GM21360 (cell line): ENCODE measurements around the gene ACKR2.

ENCODE experiments used
- ATAC-seq: cut with Tn5 transposase; IDR thresholded peaks from one replicate; pipeline ENCODE4 v1.9.1; 2021; ENCODE audit warnings: mild to moderate bottlenecking, moderate library complexity; ENCODE audit not compliant: unreplicated experiment

The ACKR2 gene

DNA sequence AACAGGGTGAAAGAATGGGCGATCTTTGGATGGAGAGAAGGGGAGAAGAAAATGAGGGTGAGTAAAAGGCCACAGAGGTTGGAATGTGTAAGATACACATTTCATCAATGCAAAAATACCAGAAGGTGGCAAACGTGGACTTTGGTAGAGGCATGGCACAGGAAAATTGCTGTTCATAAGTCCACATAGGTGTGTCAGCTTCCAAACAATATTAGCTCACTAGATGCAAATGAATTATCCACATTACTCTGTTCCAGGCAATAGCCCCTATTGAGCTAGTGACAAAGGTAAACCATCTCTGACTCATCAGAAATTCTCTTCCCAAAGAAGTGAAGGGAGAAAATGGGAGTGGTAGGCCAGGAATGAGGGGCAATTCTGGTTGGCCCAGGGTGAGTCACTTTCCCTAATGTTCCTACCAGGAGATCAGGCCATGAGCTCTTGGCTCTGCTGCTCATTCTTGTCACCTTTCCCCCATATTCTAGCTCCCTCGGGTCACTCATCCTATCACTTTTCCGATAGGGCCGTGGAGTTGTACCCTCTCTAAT lies 19.9 kb downstream of the ACKR2 start:
- ATAC-seq, result no peak

DNA sequence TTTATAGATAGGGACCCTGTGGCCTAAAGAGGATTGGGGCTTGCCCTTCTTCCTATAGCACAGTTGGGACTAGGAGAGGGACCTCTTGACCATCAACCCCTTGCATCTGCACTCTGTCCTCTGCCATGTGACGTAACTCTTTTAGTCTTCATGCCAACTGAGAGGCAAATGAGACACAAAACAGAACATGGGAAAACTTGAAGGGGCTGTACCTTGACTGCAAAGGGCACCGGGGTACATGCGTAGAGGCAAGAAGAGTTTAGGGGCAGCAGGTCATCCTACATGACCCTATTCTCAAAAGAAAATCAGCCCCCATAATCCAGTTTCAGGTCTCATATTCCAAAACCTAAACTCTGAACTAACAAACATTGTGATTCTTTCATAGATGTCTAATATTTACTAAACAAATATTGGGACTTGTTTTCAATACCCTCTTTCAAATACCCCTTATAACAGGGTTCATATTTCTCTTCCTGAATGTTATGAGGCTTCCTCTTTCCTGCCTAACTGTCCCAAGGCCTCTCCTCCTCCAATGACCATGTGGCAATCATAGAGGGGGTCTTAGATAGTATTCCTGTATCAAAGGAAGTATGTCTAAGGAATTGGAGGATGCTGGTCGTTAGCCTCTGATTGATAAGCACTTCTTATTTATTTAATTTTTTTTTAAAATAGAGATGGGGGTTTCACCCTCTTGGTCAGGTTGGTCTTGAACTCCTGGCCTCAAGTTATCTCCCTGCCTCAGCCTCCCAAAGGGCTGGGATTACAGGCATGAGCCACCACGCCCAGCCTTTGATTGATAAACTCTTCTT lies 20.6 kb downstream of the ACKR2 start:
- no peak for ATAC-seq

DNA sequence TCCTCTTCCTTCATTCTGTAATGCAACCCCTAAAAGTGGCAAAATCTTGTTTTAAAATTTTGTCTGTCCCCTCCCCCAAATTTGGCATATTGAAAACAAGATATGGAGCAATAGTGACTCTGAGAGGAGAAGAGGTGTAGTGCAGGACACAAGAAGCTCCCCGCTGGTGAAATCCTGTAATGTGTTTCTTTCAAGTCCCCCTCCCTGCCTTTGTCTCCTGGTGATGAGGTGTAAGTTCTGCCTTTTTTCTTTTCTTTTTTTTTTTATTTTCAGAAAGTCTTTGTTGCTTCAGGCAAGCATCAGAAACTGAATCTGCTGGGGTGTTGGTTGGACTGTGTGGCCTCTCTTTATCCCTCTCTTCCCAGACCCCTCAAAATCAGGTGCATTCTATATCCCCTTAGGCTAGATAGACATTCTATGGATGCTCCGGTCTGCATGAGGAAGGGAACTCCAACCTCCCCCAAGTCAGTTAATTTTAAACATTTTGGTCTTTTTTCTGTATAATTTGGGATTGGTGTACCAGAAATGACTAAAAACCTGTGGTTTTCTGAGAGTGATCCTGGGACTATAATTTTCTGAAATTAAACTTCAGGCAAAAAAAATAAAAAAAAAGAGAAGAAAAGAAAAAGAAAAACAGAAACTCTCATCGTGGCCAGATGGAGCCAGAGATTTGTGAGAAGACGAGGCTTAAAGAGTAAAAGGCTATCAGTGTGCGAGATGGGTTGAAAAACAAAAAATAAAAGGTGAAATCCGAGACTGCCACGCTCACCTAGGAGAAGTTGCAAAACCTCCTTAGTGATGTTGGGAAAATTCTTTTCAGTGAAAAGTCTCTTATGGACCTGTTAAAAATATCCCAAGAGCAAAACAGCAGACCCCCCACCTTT lies 21.4 kb downstream of the ACKR2 start:
- ATAC-seq, result no peak

DNA sequence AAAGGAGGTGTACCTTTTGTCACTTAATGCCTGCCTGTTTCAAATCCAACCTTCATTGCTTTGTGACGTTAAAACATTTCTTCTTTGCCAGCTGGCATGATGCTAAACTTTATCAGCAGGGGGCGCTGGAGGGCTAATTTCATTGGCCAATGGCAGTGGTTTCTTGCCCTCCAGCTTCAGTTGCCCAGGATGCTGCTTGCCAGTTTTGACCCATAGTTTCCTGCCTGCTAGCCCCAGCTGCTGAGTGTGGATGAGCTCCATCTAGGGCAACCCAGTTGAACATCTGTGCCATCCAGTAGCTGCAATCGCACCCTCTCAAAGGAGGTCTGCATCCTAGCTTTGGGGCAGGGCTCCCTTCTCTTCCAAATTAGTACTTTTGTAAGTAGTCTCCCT lies 22.1 kb downstream of the ACKR2 start:
- no peak for ATAC-seq

DNA sequence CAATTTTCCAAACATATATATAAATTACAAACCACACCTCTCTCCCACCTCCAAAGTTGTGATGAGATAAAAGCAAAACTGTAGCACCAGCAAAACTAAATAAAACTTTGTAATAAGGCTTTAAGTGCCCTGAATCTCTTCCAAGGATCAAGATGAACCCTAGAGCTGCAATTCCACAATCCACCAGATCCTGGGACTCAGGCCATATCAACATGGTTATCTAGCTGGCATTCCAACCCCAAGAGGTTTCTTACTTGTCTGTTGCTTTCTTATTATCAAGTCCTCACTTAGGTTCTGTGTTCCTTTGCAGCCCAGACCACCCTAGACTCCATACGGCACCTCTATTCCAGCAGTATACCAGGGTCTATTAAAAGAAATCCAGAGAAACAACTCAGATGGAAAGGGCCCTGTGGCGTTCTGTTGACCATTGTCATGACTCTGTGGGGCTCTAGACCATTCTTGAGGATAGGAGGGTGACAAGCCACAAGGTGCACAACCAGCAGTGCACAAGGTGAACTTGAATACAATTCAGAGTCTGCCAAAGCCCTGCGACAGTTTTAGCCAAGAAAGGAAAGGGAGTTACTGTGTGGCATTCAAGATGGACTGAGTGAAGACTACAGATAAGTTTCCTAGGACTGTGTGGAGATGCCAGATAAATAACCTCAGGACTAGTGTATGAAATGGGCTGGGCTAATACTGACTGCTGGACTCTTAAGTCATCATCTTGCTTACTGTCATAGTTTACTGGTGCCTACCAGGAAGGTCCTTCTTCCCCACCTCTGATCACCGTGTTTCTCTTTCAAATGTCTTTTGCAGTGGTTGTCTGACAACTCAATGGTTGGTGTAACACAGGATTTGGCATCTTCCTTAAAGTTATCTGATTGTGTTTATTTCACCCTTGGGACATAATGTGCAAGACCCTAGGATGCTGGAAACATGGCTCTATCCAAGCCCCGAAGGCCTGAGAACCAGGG lies 27.2 kb downstream of the ACKR2 start:
- ATAC-seq, result no peak

DNA sequence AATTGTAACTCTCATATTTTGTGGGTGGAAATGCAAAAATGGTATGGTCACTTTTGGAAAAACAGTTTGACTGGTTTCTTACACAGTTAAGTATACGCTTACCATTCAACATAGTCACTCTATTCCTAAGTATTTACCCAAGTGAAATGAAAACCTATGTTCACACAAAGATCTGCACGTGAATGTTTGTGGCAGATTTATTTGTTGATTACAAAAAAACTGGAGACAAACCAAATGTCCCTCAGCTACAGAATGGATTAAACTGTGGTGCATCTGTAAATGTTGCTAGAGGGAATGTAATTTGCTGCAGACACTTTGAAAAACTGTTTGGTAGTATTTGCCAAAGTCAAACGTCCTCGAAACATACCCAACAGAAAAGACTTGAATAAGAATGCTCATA lies 29.3 kb downstream of the ACKR2 start:
- ATAC-seq, result no peak

DNA sequence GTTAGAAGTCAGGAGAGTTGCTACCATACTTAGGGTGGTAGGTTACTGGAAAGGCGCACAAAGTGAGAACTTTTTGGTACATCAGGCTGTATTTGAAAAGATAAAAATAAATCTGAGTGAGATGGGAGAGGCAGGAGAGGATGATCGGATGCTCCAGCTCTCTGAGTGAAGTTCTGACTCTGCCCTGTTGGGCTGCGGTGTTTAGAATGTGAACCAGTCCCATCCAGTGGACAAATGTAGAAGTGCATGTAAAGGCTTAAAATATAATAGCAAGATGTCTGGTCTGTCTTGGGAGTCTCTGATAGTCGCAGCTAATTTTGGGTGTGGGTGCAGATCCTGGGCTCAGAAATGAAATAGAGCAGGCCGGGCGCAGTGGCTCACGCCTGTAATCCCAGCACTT lies 30.4 kb downstream of the ACKR2 start:
- peak; percentile 91 for ATAC-seq

DNA sequence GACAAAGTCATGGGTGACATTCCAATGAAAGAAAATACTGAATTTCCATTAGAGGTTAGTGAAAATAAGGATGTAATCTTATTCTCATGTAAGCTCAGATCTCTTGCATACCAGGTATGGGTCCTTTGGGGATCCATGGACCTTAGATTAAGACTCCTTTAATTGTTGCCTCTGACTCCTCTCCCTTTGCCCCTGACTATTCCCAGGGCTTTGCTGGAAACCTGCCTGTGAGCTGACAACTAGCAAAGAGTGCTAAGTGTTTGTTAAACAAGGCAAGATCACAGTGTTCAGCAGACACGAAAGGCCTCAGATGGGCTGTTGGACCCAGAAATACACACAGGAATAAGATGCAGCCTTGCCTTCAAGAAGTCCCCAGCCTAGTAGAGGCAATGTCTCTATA lies 32.1 kb downstream of the ACKR2 start:
- no peak for ATAC-seq

DNA sequence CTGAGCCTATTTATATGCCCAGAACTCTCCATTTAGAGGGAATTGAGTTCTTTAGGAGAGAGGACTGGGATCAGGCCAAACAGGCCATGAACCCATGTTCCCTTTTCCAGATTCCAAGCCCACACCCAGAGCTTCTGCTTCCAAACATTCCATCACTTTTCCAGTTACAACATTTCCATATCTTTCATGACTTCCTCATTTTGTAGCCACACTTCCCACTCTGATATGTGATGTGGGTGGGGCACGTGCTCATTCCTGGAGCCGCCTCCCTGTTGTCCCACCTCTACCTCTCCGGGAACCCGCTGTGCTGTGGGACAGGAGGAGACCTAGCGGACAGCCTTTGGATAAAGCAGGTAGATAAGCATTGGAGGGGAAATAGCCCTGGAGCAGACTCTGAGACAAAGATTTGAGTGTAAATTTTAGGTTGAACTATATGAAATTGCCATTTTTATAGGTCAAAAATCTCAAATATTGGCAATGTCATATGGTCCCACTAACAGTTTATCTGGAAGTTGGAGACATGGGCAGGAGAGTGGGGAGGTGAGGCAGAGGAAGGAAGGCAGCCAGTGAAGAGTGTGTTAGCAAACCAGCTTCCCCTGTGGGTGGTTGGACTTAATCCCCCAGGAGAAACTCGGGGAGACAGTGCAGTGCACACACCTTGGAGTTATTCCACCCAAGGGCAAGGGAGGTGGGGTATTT lies 34.6 kb downstream of the ACKR2 start:
- ATAC-seq, result no peak

DNA sequence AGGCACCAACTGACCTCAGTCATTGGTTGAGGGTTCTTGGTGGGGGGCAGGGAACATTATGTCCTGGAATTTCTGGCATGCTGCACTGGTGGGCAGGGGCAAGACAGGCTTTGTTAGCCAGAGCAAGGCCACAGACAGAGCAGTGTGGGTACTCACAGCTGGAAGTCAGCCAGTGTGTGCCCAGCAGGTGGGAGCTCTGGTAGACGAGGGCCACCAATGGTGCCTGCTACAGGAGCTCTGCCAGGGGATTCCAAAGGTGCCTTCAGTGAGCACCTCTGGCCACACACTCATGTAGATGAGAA lies 35.1 kb downstream of the ACKR2 start:
- no peak for ATAC-seq

DNA sequence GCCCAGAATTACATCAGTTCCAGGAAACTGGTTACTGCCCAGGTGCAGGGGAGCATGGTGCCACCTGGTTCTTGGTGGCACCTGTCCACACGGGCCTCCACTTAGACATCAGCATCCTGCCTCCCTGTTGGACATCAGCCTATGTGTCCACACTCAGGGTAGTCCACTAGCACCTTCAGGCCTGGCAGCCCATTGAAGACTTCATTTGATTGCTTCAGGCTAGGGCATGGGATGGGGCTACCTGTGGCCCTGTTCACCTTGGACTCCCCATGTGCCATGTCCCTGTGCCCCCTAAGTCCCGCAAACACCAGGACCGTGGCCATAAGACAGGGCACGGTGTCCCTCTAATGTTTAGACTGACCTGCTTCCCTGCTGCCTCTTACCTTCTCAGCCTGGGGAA lies 35.6 kb downstream of the ACKR2 start:
- ATAC-seq, result no peak

DNA sequence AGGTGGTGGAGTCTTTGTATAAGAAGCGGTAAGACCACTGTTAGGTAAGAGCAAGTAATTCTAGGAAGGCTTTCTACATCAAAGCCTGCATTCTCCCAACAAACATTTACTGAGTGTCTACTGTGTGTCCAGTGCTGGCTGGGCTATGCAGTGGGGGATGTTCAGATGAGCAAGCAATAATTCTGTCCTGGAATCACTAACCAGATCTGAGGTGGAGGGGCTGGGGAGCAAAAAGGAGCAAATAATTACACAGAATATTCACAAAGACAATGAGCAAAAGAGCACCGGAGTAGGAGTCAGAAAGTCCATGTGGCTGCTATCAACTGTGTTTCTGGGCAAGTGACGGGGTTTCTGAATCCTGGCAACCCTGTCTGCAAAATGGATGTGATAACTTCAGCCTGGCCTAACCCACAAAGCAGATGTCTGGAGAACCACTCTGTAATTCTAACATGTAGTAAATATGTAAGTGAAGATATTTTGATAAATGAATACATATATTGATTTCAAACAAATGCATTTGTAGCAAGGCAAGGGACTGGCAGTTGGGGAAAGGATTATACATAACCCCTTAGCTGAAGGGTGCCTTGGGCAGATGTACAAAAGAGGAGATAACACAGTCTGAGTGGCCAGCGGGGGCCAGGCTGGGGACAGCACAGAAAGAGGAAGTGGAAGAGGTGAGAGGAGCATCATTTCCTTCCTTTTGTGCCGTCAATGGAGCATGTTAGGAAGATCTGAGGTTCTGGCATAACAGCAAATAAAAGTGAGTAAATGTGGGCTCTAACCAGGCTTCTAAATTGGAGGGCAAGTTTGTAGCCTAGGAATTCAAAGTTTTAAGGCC lies 37.7 kb downstream of the ACKR2 start:
- ATAC-seq, result no peak

DNA sequence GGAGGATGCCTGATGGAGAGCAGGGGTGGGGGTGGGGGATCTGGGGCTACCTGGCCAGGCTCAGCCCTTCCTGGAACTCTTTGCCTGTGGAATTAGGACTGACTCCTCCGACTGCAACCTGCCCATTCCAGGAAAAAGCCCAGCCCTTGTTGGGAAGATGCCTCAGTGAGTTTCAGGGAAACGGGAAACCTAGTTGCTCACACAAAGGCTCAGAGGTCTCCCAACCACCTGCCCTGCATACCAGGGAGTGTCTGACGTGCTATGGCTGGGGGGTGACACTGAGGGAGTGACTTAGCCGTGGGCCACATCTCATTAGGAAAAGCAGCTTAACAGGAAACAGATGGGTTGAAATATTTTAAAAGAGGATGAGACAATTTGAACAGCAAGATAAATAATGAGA lies 38.5 kb downstream of the ACKR2 start:
- no peak for ATAC-seq

DNA sequence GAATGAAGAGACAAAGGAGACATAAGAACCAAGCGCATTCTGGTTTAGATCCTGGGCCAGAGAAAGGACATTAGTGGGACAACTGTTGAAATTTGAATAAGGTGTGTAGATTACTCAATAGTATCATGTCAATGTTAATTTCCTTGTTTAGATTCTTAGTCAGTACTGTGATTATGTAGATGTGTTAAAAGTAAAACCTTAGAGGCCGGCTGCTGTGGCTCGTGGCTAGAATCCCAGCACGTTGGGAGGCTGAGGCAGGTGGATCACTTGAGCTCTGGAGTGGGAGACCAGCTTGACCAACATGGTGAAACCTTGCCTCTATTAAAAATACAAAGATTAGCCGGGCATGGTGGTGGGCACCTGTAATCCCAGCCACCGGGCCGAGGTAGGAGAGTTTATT lies 39.8 kb downstream of the ACKR2 start:
- ATAC-seq, result no peak

DNA sequence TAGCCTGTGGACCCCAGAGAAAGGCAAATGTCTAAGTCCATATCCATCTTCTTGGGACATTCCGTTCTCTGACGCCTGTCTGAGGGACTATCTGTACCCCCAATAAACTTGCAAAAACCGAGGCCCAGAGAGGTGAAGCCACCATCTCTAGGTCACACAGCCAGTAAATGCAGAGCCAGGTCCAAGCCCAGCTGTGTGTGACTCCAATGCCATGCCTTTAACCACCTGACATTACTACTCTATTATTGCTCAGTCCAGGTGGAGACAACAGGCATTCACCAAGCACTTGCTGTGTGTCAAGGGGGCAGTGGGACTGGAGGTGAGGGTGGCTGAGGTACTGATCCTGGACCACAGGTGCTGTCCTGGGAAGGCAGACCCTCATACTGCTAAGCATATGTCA lies 41.0 kb downstream of the ACKR2 start:
- no peak for ATAC-seq

DNA sequence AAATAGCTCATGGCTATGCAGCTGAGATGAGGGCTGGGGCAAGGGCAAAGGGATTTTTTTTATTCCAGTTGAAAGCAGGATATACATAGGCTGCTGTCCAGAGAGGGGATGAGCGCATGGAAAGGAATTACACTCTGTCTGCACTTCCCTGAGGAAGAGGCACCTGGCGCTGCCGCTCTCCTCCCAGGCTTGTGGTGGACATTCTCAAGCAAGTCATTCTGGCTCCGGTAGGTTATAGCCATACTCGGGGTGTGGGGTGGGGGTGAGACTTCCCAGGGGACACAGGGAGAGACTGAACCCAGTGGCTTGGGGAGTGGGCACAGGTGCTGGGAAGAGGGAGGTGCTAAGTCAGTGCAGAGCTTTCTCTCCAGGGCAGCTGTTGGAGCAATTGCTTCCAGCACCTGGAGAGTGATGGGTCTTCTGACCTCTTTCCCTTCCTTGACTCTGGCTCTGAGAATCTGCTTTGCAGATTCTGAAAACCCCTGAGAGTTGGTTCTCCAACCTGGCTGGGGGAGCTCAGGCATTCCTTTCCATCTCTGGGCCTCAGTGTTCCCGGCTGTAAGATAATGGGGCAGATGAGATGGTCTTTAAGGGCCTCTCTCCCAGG lies 42.1 kb downstream of the ACKR2 start:
- no peak for ATAC-seq

DNA sequence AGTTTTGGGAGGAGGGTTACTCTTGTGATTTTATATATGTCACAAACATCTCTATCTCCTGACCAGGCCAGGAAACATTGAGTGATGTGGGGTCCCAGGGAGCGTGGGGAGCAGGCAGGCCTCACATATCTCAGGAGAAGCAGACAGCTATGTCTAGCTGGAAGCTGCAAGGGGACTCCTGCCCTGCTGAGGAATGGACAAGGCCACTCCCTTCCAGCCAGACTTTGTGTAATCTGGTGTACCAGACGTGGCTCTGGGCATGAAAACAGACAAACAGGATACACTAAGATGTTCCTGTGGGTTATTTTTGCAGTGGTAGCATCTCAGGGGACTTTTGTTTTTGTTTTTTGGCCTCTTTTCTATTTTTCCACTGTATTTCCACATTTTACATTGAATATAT lies 43.2 kb downstream of the ACKR2 start:
- ATAC-seq, result no peak

DNA sequence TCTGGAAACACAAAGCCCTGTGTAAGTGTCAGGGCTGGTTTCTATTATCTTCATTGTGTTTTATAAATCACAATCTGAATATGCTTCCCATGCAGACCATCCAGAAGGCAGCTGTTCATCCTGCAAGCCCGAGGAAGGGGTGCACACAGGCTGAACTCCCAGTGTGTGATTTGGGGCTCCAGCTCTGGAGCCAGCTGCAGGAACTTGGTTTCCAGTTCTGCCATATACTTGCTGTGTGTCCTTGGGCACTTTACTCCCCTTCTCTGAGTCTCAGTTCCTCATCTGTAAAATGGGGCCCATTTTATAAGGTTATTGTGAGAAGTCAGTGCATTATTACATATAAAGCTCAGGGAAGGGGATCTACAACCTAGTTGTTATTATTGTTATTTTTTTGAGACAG lies 43.8 kb downstream of the ACKR2 start:
- ATAC-seq, result no peak

DNA sequence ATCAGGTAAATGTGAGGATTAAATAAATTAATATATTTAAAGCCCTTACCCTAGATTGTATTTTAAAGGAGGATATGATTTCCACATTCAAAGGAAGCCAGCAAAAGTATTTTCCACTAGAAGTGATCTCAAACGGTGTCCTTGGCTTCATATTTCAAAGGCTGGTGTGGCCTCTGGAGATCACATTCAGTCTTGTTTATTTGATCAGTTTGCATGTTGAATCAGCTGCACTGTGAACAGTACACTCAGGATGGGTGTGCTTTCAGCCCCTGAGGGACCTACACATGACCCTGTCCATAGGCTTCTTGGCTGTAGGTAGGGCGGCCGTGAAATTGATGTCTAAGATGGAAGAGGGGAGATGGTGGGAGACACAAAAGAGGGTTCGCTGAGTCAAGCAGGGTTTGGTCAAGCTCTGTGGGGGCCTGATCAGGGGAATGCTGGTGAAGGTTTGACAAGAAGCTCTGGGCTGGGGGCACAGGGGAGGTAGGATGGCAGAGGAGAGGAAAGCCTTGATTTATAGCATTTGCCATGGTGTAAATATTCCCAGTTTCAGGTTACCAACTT lies 44.6 kb downstream of the ACKR2 start:
- ATAC-seq, result no peak
